ENCODE data around the gene ZNF664. TPM values are rescaled to one million over a fixed set of nuclear protein-coding genes. Genes with fewer than 3 reads are reported as not detected.

The ZNF664 gene
- total RNA-seq, 2 donors from 2014 or later, result 131 to 139 TPM

DNA sequence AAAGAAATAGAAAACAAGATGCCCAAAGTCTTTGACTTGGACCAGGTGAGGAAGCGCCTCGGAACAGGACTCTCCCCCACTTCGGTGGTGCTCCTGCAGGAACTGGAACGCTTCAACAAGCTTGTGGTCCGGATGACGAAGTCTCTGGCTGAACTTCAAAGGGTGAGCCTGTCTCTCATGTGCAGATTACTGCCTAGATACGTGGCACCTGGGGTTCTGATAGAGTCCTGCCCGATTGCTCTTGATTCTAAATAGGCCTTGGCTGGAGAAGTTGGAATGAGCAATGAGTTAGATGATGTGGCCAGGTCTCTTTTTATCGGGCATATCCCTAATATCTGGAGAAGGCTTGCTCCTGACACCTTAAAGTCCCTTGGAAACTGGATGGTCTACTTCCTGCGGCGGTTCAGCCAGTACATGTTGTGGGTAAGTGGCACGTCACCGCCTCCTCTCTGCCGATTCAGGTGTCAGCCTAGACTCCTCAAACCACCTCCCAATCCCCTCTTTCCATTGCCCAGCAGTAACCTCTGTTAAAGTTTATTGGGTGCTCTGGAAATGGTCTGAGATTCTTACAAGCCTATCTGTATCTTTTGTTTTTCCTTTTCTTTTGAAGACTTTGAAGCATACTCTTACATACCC lies 41.2 kb upstream of the ZNF664 start:
- Histone ChIP-seq H3K9me3 (ENCODE audit: control insufficient read depth, low read length) (no peaks in the 10 kb centered on the region), H3K4me1 (ENCODE audit: control insufficient read depth, insufficient read depth, low read length) (no peaks in the 10 kb centered on the region), H3K4me3 (ENCODE audit: low read length) (no peak overlapping the region), H3K9ac (ENCODE audit: extremely low read depth, low read length, poor library complexity, severe bottlenecking) (no peak overlapping the region), H3K36me3 (ENCODE audit: control insufficient read depth, insufficient read depth, low read length) (no peaks in the 10 kb centered on the region), H3K27ac (ENCODE audit: low read depth, low read length) (no peak overlapping the region), H3K27me3 (ENCODE audit: control insufficient read depth, insufficient read depth, low read length, poor library complexity, severe bottlenecking) (no peaks in the 10 kb centered on the region)
- Mint-ChIP-seq H3K27me3 (ENCODE audit: insufficient read depth) (peaks cover 5% of the 10 kb centered on the region), H3K4me3 (no peak overlapping the region), H3K4me1 (no peaks in the 10 kb centered on the region), H3K36me3 (ENCODE audit: low read depth) (peaks cover 8% of the 10 kb centered on the region), H3K27ac (no peak overlapping the region), H3K9me3 (no peaks in the 10 kb centered on the region)
- TF ChIP-seq, protein P1, sequence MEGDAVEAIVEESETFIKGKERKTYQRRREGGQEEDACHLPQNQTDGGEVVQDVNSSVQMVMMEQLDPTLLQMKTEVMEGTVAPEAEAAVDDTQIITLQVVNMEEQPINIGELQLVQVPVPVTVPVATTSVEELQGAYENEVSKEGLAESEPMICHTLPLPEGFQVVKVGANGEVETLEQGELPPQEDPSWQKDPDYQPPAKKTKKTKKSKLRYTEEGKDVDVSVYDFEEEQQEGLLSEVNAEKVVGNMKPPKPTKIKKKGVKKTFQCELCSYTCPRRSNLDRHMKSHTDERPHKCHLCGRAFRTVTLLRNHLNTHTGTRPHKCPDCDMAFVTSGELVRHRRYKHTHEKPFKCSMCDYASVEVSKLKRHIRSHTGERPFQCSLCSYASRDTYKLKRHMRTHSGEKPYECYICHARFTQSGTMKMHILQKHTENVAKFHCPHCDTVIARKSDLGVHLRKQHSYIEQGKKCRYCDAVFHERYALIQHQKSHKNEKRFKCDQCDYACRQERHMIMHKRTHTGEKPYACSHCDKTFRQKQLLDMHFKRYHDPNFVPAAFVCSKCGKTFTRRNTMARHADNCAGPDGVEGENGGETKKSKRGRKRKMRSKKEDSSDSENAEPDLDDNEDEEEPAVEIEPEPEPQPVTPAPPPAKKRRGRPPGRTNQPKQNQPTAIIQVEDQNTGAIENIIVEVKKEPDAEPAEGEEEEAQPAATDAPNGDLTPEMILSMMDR (conservative IDR thresholded peaks at IDR 0.05), result no peak
- 91 to 93% methylated on average over 11 to 14 of the region's 14 CpGs for WGBS, 2 experiments (ENCODE audit: insufficient coverage in 1 of 2, insufficient read length in 1 of 2)
- DNase-seq, result no peak

DNA sequence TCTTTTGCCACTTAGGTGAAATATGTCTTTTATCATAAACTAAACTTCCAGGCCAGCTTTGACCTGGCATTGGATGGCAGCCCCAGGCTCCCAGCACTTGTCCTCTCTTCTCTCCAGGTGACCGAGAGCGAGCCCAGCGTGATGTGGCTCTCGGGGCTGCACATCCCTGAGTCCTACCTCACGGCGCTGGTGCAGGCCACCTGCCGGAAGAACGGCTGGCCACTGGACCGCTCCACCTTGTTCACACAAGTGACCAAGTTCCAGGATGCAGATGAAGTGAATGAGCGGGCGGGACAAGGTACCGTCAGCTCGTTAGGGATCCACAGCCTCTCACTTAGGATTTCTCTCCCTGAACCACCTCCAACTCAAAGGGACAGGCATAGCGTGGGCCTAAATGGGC lies 39.8 kb upstream of the ZNF664 start:
- Mint-ChIP-seq H3K27ac (no peak overlapping the region), H3K9me3 (no peaks in the 10 kb centered on the region), H3K36me3 (ENCODE audit: low read depth) (peaks cover 13% of the 10 kb centered on the region), H3K4me1 (no peaks in the 10 kb centered on the region), H3K4me3 (no peak overlapping the region), H3K27me3 (ENCODE audit: insufficient read depth) (peaks cover 3% of the 10 kb centered on the region)
- H3K27me3 ChIP-seq (ENCODE audit: control insufficient read depth, insufficient read depth, low read length, poor library complexity, severe bottlenecking), result no peaks in the 10 kb centered on the region
- TF ChIP-seq, protein P1 (conservative IDR thresholded peaks at IDR 0.05), result no peak
- H3K36me3 ChIP-seq (ENCODE audit: control insufficient read depth, insufficient read depth, low read length), result no peaks in the 10 kb centered on the region
- WGBS, 2 experiments (ENCODE audit: insufficient coverage in 1 of 2, insufficient read length in 1 of 2), result 94 to 95% methylated on average over 12 to 14 of the region's 14 CpGs
- H3K4me3 ChIP-seq (ENCODE audit: low read length), result no peak overlapping the region
- no peaks in the 10 kb centered on the region for H3K4me1 ChIP-seq (ENCODE audit: control insufficient read depth, insufficient read depth, low read length)
- no peaks in the 10 kb centered on the region for H3K9me3 ChIP-seq (ENCODE audit: control insufficient read depth, low read length)
- no peak for DNase-seq
- no peak overlapping the region for H3K9ac ChIP-seq (ENCODE audit: extremely low read depth, low read length, poor library complexity, severe bottlenecking)
- no peak overlapping the region for H3K27ac ChIP-seq (ENCODE audit: low read depth, low read length)

DNA sequence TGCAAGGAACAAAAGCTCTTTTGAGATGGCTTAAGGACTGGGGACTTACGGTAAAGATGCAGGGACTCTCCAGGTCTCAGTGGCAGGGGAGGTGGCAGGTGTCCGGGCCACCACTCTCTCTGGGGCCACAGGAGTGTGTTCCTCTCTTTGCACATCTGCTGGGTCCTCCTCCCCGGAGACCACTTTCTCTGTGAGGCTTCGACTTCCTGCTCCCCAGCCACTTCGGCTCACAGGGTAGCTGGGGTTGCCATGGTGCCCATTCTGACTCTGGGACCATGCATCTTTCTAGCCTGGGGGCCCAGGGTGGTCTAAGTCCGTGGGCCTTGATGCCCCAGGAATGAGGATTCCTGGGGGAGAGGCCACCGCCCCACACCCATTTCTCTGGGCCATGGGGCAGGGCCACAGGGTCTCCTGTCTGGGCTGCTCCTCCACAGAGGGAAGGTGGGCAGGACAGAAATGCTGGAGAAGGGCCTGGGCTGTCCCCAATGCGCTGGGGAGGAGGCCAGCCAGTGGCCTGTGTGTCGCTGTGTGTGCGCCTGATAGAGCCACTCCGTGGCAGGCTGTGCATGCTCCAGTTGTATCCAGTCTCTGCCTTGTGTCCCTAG lies 38.9 kb upstream of the ZNF664 start:
- Histone ChIP-seq H3K4me1 (ENCODE audit: control insufficient read depth, insufficient read depth, low read length) (no peaks in the 10 kb centered on the region), H3K9me3 (ENCODE audit: control insufficient read depth, low read length) (no peaks in the 10 kb centered on the region), H3K36me3 (ENCODE audit: control insufficient read depth, insufficient read depth, low read length) (no peaks in the 10 kb centered on the region), H3K27ac (ENCODE audit: low read depth, low read length) (no peak overlapping the region), H3K27me3 (ENCODE audit: control insufficient read depth, insufficient read depth, low read length, poor library complexity, severe bottlenecking) (no peaks in the 10 kb centered on the region), H3K4me3 (ENCODE audit: low read length) (no peak overlapping the region), H3K9ac (ENCODE audit: extremely low read depth, low read length, poor library complexity, severe bottlenecking) (no peak overlapping the region)
- peaks cover 13% of the 10 kb centered on the region for H3K36me3 Mint-ChIP-seq (ENCODE audit: low read depth)
- no peak overlapping the region for H3K27ac Mint-ChIP-seq
- 92 to 97% methylated on average over 5 to 11 of the region's 11 CpGs for WGBS, 2 experiments (ENCODE audit: insufficient coverage in 1 of 2, insufficient read length in 1 of 2)
- H3K27me3 Mint-ChIP-seq (ENCODE audit: insufficient read depth), result peaks cover 3% of the 10 kb centered on the region
- no peak for DNase-seq
- TF ChIP-seq, protein P1 (conservative IDR thresholded peaks at IDR 0.05), result no peak
- no peaks in the 10 kb centered on the region for H3K4me1 Mint-ChIP-seq
- no peaks in the 10 kb centered on the region for H3K9me3 Mint-ChIP-seq
- no peak overlapping the region for H3K4me3 Mint-ChIP-seq
